SIG-M5 treated with dmso at 0.1 percent for 504 hours (cell line): Measurements from ENCODE around the gene LRRC63.

ENCODE experiments used
- DNase-seq: peaks from one replicate; lab custom pipeline; 2025; ENCODE audit not compliant: unreplicated experiment; lab: John Stamatoyannopoulos, UW

Gene LRRC63

DNA sequence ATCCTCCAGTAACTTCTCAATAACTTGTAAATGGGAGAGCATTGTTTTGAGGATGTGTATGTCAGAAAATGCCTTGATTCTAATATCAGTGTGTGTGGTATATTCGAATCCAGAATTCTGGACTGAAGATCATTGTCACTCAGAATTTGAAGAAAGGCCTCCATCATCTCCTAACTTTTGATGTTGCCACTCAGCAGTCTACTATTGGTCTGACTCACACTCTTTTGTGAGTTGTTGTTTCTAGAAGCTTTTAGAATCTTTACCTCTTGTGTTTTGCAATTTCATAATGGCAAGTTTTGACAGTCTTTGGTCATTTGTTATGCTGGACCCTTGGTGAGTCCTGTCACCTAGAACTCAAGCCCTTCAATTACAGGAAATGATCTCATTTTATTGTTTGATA is 98.3 kb downstream of the LRRC63 start:
- DNase-seq: no peak

DNA sequence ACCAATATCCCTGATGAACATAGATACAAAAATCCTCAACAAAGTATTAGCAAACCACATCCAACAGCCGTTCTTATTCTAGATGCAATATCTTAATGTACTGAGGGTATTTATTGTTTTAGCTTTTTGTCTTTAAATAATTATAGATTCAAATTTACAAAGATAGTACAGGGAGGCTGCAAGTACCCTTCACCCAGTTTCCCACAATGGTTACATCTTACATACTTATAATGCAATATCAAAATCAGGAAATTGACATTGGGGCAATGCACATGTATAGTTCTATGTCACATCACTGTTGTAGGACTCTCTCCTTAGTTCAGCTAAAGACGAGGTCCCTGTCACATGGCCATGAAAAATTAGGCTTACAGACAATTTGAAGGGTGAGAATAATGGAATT is 99.5 kb downstream of the LRRC63 start:
- no peak for DNase-seq

DNA sequence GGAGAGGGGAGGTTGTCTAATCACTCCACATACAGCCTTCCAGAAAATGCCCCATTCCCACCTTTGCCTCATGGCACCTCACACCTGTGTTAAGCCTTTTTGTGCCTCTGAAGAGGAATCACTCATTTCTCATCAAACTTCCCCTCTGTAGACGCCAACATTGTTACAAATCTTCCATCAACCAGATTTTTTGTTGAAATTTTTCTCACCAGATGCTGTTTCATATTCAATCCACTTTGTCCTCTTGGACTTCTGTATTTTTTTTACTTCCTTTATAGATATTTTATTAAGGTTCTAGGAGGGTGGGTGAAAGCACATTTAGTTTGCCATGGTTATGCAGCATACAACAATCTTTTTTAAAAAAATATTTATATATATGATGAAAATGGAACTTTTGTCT is 101.3 kb downstream of the LRRC63 start:
- no peak for DNase-seq

DNA sequence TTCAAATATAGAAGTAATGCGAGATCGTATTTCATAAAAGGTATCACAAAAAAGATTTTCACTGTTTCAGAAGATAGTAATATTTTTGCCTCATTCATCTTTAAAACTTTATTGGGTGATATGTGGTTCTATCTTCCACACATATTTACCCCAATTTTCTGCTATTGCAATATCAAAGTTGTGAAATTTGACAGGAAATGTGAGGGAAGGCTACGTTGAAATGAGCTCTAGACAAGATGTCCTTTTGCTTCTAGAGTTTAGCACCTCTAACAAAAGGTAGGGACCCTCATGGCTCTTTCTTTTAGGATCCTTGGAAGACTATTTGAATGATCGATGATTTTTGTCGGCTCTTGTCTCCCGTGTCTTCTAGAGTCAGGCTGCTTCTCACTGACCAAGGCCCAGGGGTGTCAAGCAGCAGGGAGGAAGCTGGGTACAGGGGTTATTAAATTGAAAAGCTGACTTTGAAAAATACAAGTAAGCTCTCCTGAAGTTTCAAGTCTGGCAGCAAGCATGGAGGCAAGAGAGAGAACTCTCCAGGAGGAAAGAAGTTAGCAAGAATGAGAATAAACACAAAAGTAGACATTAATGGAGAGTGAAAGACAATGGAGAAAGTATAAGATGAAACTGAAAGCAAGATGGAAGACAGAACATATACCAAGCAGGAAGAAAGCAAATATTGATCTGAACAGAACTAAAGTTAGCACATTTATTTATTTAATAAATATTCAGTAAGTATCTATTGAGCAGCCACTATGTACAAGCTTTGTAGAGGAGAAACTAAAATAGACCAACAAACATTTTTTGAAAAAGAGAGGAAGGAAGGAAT is 101.9 kb downstream of the LRRC63 start:
- DNase-seq: peak; percentile 32

DNA sequence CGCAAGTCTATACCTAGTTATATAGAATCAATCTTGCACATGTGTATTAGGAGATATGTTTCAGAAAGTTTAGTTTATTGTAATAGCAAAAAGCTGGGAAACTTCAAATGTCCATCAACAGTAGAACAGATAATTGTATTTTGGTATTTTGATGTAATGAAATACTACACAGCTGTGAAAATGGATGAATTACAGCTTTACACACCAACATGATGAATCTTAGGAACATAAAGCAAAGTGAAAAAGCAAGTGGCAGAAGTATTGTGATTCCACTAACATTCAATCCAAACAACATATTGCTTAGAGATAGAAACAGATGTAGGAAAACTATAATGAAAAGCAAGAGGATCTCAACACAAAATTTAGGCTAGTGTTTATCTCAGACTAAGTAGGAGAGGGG is 102.9 kb downstream of the LRRC63 start:
- DNase-seq: no peak

DNA sequence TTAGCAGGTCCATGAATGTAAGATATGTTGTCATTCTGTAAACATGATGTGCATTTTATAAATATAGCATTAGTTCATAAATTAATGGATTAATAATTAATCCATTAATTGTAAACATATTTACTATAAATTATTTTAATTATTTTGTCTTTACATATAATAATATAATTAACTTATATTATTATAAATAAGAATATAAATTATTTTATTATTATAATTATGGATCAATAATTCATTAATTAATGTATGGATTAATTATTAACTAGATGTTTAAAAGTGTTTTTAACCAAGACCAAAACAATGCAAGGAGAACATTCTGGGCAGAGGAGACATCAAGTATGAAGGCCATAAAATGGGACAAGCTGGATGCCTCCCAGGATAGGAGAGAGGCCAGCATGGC is 103.3 kb downstream of the LRRC63 start:
- no peak for DNase-seq

DNA sequence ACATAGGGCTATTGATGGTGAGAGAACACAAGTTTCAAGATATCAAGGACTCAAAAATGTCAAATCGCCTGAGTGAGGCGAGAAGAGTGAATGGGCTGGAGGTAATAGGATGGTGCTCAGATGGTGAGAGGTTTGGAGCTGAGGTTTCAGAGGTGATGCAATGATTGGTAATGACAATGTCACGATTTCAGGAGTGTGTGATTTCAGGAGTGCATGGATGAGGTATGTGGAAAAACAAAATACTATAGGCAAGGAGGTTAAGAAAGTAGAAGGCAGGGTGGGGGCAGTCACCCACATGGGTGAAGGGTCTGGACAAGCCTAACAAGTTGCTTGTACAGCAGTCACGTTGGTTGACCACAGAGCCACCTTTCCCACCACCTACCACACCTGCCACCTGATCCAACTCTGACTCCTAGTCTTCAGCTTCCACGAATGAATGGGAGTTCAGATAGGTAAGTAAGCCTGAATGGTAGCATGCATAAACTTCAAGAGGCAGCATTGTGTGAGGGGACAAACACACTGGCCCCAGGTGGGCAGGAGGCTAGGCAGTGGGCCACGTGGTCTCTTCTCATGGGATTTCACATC is 103.9 kb downstream of the LRRC63 start:
- no peak for DNase-seq

DNA sequence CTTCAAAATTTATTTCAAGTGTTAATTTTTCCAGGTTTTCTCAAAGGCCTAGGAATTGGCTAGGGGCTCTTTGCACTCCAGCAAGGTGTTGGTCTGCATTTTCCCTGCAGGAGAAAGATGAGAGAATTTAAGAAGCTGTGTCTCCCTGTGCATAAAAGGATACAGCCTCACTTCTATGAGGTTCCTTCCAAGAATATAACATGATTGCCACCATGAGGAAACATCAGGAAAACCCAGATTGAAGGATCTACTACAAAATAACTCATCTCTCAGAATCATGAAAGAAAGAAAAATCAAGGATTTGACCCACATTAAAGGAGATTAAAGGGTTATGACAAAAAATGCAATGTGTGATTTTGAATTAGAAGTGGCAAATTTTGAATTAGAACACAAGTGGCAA is 105.4 kb downstream of the LRRC63 start:
- DNase-seq: no peak

DNA sequence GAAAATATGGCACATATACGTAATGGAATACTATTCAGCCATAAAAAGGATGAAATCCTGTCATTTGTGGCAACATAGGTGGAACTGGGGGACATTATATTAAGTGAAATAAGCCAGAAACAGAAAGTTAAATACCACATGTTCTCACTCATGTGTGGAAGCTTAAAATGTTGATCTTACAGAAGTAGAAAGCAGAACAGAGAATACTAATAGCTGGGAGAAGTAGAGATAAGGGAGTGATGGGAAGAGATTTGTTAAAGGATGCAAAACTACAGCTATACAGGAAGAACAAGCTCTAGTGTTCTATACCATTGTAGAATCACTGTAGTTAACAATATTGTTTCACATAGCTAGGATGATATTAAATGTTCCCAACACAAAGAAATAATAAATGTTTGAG is 107.3 kb downstream of the LRRC63 start:
- DNase-seq: no peak

DNA sequence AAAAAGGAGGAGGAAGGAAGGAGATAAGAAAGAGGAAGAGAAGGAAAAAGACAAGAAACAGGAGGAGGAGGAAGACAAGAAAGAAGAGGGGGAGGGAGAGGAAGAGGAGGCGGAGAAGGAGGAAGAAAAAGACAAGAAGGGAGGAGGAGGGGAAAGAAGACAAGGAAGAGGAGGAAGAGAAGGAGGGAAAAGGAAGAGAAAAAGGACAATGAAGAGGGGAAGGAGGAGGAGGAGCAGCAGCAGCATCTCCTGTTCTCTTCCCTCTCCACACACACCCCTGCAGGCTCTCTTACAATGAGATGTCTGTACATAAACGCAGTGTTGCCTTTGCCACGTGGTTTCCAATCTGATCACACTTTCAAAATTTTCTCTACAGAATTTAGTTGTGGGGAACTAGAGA is 108.7 kb downstream of the LRRC63 start:
- no peak for DNase-seq

DNA sequence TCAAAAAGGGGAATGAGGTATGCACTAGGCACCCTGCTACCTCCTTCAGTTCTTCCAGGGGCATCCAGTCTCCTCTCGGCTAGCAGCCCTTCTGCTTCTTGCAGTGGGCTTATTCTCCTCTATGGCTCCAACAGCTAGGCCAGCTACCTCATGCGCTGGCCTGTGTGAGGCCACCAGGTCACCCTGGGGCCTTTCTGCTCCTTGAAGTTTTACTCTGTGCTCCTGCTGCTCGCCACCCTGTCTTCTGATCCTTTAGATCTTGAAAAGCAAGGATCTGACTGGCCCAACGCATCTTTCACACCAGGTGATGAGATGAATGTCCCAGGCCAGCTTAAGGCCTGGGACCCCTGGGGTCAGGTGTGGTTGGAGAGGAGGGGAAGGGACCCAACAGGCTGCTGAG is 109.1 kb downstream of the LRRC63 start:
- DNase-seq: no peak

DNA sequence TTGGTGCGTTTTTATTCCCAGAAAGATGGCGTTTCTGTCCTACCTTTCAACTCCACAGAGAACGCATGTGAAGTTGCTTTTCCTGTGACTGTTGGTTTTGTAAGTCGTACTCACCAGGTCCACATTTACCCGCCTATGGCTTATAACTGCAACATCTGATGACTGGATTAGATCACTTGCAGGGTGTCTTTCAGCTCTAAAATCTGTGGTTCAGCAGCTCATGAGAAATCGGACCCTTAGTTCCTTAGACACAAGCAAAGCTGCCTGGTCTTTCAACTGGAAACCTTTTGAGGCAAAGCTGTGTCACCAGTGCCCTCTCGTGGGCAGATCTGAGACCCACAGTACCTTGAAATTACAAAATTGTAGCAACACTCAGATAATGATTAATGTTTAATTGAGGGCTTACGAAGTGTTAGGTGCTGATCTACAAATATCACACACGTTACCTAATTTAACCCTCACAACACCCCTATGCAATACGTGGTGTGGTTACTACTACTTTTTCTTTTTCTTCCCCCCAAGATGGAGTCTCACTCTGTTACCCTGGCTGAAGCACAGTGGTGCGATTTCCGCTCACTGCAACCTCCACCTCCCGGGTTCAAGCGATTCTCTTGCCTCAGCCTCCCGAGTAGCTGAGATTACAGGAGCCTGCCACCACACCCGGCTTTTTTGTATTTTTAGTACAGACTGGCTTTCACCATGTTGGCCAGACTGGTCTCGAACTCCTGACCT is 109.9 kb downstream of the LRRC63 start:
- DNase-seq: peak; percentile 75

DNA sequence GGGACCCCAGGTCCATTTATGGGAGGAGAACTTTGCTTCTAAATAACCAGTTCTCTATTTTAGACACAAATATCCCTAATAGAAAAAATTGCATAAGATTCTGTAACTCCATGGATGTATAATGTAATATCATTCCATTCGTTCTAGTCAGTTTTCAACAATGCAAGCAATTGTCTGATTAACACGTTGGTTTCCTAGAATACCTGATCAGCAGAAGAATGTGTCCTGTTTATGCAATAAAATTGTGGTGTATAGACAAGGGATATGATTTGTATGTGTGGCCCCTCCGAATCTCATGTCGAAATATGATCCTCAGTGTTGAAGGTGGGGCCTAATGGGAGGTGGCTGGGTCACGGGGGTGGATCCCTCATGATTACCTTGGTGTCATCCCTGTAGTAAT is 113.2 kb downstream of the LRRC63 start:
- no peak for DNase-seq
